ENCODE data around the gene IFT27. TPM values are rescaled to one million over a fixed set of nuclear protein-coding genes. Genes with fewer than 3 reads are reported as not detected.

The IFT27 gene
- total and polyA plus RNA-seq, 2 of the 4 experiments (the other 2 are of a cell fraction), result 14.5 to 26.9 TPM

DNA sequence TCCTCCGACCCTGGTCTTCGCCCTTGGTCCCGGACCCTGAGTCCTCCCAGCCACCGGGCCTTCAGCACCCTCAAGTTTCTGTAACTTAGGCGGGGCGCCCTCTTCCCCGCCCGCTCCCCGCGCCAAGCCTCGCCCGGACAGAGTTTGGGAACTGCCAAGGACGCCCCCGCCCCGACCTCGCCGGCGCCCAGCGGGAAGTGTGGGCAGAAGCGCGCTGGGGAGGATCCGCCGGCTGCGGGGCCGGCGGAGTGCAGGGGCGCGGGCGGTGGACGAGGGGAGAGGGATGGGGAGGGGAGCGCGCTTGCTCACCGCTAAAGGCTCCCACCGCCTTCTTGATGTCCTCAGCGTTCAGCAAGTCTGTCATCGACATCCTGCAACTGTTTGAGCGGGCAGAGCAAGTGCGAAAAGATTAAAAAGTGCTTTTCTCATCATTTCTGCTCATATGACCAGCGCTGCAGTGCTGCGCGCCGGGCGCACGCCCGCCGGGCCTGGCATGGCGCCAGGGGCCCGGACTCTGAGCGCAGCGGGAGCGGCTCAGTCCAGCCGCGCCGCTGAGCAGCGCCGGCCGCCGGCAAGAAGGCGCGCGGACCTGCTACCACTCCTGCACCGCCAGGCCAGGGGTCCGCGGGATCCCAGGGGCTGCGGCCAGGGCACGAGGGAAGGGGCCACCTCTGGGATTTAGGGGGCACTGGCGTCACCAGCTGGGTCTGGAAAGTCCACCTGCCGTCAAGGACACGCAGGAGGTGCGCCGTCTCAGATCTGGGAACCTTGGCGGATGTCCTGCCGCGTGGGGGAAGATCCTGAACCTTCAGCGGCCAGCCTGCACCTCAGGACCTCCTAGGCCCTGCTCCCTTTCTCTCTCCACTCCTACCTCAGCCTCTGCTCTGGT, 41.0 kb upstream of the IFT27 start, which contains the start of gene PVALB:
TSS of gene PVALB (minus strand) at position 400 of the 889 bp plus-strand sequence. CDS start at position 370, 30 bp downstream.
- ATAC-seq (ENCODE audit: low read depth) (peak; percentile 82), DNase-seq (peak; percentile 13)
- no peak for TF ChIP-seq MAZ (IDR thresholded peaks at IDR 0.05; ENCODE audit: borderline replicate concordance, low read depth, low read length)
- 0 out of 2 replicates have a peak, but pooled peaks have one; percentile 1 for TF ChIP-seq MAFK (IDR thresholded peaks at IDR 0.05; ENCODE audit: low read depth, low read length)
- Histone ChIP-seq H4K91ac (ENCODE audit: insufficient read depth, low read depth, low read length) (no peak within 1 kb of the TSS), H3K14ac (replicated peaks; ENCODE audit: low read depth, low read length) (no peak within 1 kb of the TSS), H2AK5ac (ENCODE audit: low read depth, low read length) (no peak within 1 kb of the TSS), H3K27ac (ENCODE audit: insufficient read depth, low read length) (no peak within 1 kb of the TSS), H3K9me3 (ENCODE audit: control insufficient read depth, insufficient read depth, low read length) (no peaks in the 10 kb centered on the region), H3K9ac (ENCODE audit: low read depth, low read length) (no peak within 1 kb of the TSS), H3K27me3 (ENCODE audit: control insufficient read depth, insufficient read depth, low read length) (peaks cover 84% of the 10 kb centered on the region), H3K4me3 (ENCODE audit: insufficient read depth, low read depth, low read length) (no peak within 1 kb of the TSS), H3K4ac (ENCODE audit: low read depth, low read length) (no peak within 1 kb of the TSS), H2AFZ (replicated peaks; ENCODE audit: low read length, poor library complexity) (peak within 1 kb of the TSS; percentile 32), H2AK9ac (replicated peaks; ENCODE audit: low read depth, low read length, poor library complexity) (peak within 1 kb of the TSS; percentile 55), H3K36me3 (ENCODE audit: control insufficient read depth, insufficient read depth, low read length) (no peaks in the 10 kb centered on the region), H2BK15ac (ENCODE audit: low read depth, low read length) (no peak within 1 kb of the TSS), H3K4me2 (ENCODE audit: low read depth, low read length) (peak within 1 kb of the TSS; percentile 42; the same call in 1 of the 2 replicates), H3K9me1 (ENCODE audit: insufficient read depth, low read length) (no peaks in the 10 kb centered on the region), H2BK20ac (ENCODE audit: low read depth, low read length) (no peak within 1 kb of the TSS), H2BK5ac (ENCODE audit: low read depth, low read length, poor library complexity, severe bottlenecking) (no peak within 1 kb of the TSS), H4K5ac (ENCODE audit: low read depth, low read length) (no peak within 1 kb of the TSS), H3K18ac (ENCODE audit: low read depth, low read length) (no peak within 1 kb of the TSS), H3K4me1 (ENCODE audit: control insufficient read depth, insufficient read depth, low read length) (no peaks in the 10 kb centered on the region), H3K23ac (ENCODE audit: low read depth, low read length) (no peak within 1 kb of the TSS), H4K8ac (ENCODE audit: low read depth in 2 of 2, low read length in 2 of 2) (no peak within 1 kb of the TSS), H3K56ac (ENCODE audit: extremely low read depth, insufficient read depth, low read length) (no peak within 1 kb of the TSS), H3K79me1 (ENCODE audit: low read depth in 1 of 2, low read length in 2 of 2) (no peaks in the 10 kb centered on the region), H4K20me1 (ENCODE audit: insufficient read depth, low read length) (no peaks in the 10 kb centered on the region), H2BK120ac (ENCODE audit: low read depth, low read length) (no peak within 1 kb of the TSS)
- POLR2A ChIA-PET (ENCODE audit: unreplicated experiment), result no interaction called here
- 1% methylated on average over 25 of the region's 75 CpGs; no CpG with 5 or more reads in 1 of the 2 experiments for WGBS, 2 experiments (ENCODE audit: extremely low coverage in 2 of 2, insufficient read length in 1 of 2)
- in situ Hi-C loops (cut with MboI; ENCODE audit: low sequenced_read_pairs), result no loop called here
- CTCF ChIA-PET, result no interaction called here
- no TSS peak for BruUV-seq (replicated peaks)
- dilution Hi-C loops (cut with HindIII; ENCODE audit: low sequenced_read_pairs, unreplicated experiment), result no loop called here
- intact Hi-C loops (cut with micrococcal nuclease), result no loop called here

All from IMR-90 (cell line).